Neural cell (in vitro differentiated cells): ENCODE data around the gene LMBRD1. TPM values are rescaled to one million over a fixed set of nuclear protein-coding genes. Genes with fewer than 3 reads are reported as not detected.

Source experiments
- H2AFZ ChIP-seq: fragments of 200-600, 300-800 bp; sonication (generic), shearing (Covaris generic); 2 replicates; pipeline ENCODE4 v1.6.0; 2014; ENCODE audit warnings: low read depth, mild to moderate bottlenecking, antibody characterized with exemption, low read length, moderate library complexity
- H3F3A ChIP-seq: fragments of 200-600 bp; shearing (Covaris generic); 2 replicates; pipeline ENCODE4 v1.6.1; 2016; ENCODE audit warnings: mild to moderate bottlenecking, moderate library complexity, mixed read lengths, antibody characterized with exemption, low read length; ENCODE audit not compliant: insufficient read depth, poor library complexity, severe bottlenecking
- H3K27ac ChIP-seq: fragments of 200-600, 300-800 bp; sonication (generic), shearing (Covaris generic); 2 replicates; pipeline ENCODE4 v1.5.1; 2014; ENCODE audit warnings: mild to moderate bottlenecking, low read length, moderate library complexity
- H3K27me3 ChIP-seq: fragments of 300-800, 200-600 bp; sonication (generic), shearing (Covaris generic); 2 replicates; pipeline ENCODE4 v1.6.0; 2014; ENCODE audit warnings: mild to moderate bottlenecking, low read depth, low read length, moderate library complexity; ENCODE audit not compliant: insufficient read depth
- H3K36me3 ChIP-seq: fragments of 300-800, 200-600 bp; sonication (generic), shearing (Covaris generic); 2 replicates; pipeline ENCODE4 v1.5.1; 2014; ENCODE audit warnings: mild to moderate bottlenecking, antibody characterized with exemption, low read length, moderate library complexity; ENCODE audit not compliant: insufficient read depth
- H3K4me2 ChIP-seq: fragments of 300-800, 200-600 bp; sonication (generic), shearing (Covaris generic); 2 replicates; pipeline ENCODE4 v1.6.0; 2014; ENCODE audit warnings: mild to moderate bottlenecking, low read length
- H3K4me3 ChIP-seq: fragments of 300-800, 200-600 bp; sonication (generic), shearing (Covaris generic); 2 replicates; pipeline ENCODE4 v1.5.1; 2014; ENCODE audit warnings: mild to moderate bottlenecking, low read length, moderate library complexity
- H3K79me2 ChIP-seq: fragments of 200-600 bp; shearing (Covaris generic); replicated peaks from 2 replicates; pipeline ENCODE4 v1.6.0; 2014; ENCODE audit warnings: mild to moderate bottlenecking, low read length, moderate library complexity; ENCODE audit not compliant: insufficient read depth
- H3K9ac ChIP-seq: fragments of 300-800, 200-600 bp; sonication (generic), shearing (Covaris generic); 2 replicates; pipeline ENCODE4 v1.6.1; 2016; ENCODE audit warnings: mild to moderate bottlenecking, low read length, mixed read lengths
- H3K9me2 ChIP-seq: fragments of 200-600 bp; shearing (Covaris generic); 2 replicates; pipeline ENCODE4 v1.6.1; 2016; ENCODE audit warnings: mild to moderate bottlenecking, low read length, mixed read lengths; ENCODE audit not compliant: insufficient read depth
- H3K9me3 ChIP-seq: fragments of 200-600, 300-800 bp; sonication (generic), shearing (Covaris generic); 2 replicates; pipeline ENCODE4 v1.6.1; 2016; ENCODE audit warnings: mild to moderate bottlenecking, mixed run types, low read length, moderate library complexity, mixed read lengths
- H4K20me1 ChIP-seq: fragments of 200-600 bp; shearing (Covaris generic); 2 replicates; pipeline ENCODE4 v1.6.1; 2016; ENCODE audit warnings: mild to moderate bottlenecking, mixed run types; ENCODE audit not compliant: insufficient read depth
- EP300 ChIP-seq: fragments of 450-650 bp; conservative IDR thresholded peaks from 2 replicates; pipeline ENCODE4 v1.6.1; 2014; ENCODE audit warnings: antibody characterized with exemption, mild to moderate bottlenecking, moderate library complexity; ENCODE audit not compliant: poor library complexity, severe bottlenecking
- EZH2 ChIP-seq: fragments of 200-600, 300-800 bp; shearing (Covaris generic), sonication (generic); IDR thresholded peaks from 2 replicates; pipeline ENCODE4 v1.6.1; 2014; ENCODE audit warnings: antibody characterized with exemption, low read length, borderline replicate concordance, mild to moderate bottlenecking; ENCODE audit not compliant: insufficient read depth, poor library complexity, severe bottlenecking
- MXI1 ChIP-seq: fragments of 450-650 bp; conservative IDR thresholded peaks from 2 replicates; pipeline ENCODE4 v1.6.1; 2014; ENCODE audit warnings: antibody characterized with exemption, mild to moderate bottlenecking; ENCODE audit not compliant: poor library complexity, severe bottlenecking
- POLR2AphosphoS5 ChIP-seq: IDR thresholded peaks from 2 replicates; pipeline ENCODE4 v1.6.1; 2012
- RAD21 ChIP-seq: fragments of 450-650 bp; conservative IDR thresholded peaks from 2 replicates; pipeline ENCODE4 v1.6.1; 2014; ENCODE audit warnings: antibody characterized with exemption, mild to moderate bottlenecking, moderate library complexity
- SMC3 ChIP-seq: fragments of 450-650 bp; conservative IDR thresholded peaks from 2 replicates; pipeline ENCODE4 v1.6.1; 2014; ENCODE audit warnings: antibody characterized with exemption, mild to moderate bottlenecking, moderate library complexity; ENCODE audit not compliant: poor library complexity
- TAF1 ChIP-seq: IDR thresholded peaks from 2 replicates; pipeline ENCODE4 v1.6.1; 2012; ENCODE audit warnings: low read depth
- polyA plus RNA-seq: library from polyadenylated mRNA; depleted of rRNA; stranded (reverse); fragments of >200 nt; gene quantifications from 2 replicates; pipeline ENCODE4 v1.2.3, GENCODE V29; 2014
- TF ChIP-seq, protein P1 (sequence below): IDR thresholded peaks from 2 replicates; pipeline ENCODE4 v1.6.1; 2012; ENCODE audit warnings: borderline replicate concordance
- TF ChIP-seq, protein P2 (sequence below): fragments of 450-650 bp; IDR thresholded peaks from 2 replicates; pipeline ENCODE4 v1.5.1; 2014; ENCODE audit warnings: antibody characterized with exemption, mild to moderate bottlenecking, moderate library complexity; ENCODE audit not compliant: poor library complexity, severe bottlenecking

The LMBRD1 gene
- polyA plus RNA-seq, 1 donor from 2014 or later: 84.2 TPM

DNA sequence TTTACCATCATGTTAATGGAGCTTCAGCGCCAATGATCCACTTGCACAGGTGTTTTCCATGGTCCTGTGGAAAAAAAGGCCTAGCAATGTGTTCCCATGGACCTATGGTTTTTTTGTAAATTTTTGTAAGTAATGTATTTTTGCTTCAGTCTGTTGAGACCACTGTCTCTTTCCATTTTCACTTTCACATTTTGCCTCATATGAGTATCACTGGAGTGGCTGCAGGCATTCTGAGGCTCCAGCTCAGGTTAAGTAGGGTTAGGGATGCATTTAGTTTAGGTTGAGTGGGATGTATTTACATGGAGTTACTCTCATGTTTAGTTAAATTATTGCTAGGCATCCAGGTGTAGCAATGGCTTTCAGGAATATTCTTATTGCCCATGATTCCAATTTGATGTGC is 19.2 kb upstream of the LMBRD1 start:
- Histone ChIP-seq H3K9me2 (no peaks in the 10 kb centered on the region), H3F3A (no peaks in the 10 kb centered on the region), H3K36me3 (no peaks in the 10 kb centered on the region), H3K27ac (no peak overlapping the region), H3K4me3 (no peak overlapping the region), H3K9ac (no peak overlapping the region), H3K9me3 (no peaks in the 10 kb centered on the region), H2AFZ (no peak overlapping the region), H3K79me2 (no peaks in the 10 kb centered on the region), H3K4me2 (no peak overlapping the region), H3K27me3 (no peaks in the 10 kb centered on the region), H4K20me1 (no peaks in the 10 kb centered on the region)
- TF ChIP-seq TAF1 (no peak), EZH2 (no peak), SMC3 (no peak), POLR2AphosphoS5 (no peak)
- TF ChIP-seq, protein P1, sequence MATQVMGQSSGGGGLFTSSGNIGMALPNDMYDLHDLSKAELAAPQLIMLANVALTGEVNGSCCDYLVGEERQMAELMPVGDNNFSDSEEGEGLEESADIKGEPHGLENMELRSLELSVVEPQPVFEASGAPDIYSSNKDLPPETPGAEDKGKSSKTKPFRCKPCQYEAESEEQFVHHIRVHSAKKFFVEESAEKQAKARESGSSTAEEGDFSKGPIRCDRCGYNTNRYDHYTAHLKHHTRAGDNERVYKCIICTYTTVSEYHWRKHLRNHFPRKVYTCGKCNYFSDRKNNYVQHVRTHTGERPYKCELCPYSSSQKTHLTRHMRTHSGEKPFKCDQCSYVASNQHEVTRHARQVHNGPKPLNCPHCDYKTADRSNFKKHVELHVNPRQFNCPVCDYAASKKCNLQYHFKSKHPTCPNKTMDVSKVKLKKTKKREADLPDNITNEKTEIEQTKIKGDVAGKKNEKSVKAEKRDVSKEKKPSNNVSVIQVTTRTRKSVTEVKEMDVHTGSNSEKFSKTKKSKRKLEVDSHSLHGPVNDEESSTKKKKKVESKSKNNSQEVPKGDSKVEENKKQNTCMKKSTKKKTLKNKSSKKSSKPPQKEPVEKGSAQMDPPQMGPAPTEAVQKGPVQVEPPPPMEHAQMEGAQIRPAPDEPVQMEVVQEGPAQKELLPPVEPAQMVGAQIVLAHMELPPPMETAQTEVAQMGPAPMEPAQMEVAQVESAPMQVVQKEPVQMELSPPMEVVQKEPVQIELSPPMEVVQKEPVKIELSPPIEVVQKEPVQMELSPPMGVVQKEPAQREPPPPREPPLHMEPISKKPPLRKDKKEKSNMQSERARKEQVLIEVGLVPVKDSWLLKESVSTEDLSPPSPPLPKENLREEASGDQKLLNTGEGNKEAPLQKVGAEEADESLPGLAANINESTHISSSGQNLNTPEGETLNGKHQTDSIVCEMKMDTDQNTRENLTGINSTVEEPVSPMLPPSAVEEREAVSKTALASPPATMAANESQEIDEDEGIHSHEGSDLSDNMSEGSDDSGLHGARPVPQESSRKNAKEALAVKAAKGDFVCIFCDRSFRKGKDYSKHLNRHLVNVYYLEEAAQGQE: no peak

DNA sequence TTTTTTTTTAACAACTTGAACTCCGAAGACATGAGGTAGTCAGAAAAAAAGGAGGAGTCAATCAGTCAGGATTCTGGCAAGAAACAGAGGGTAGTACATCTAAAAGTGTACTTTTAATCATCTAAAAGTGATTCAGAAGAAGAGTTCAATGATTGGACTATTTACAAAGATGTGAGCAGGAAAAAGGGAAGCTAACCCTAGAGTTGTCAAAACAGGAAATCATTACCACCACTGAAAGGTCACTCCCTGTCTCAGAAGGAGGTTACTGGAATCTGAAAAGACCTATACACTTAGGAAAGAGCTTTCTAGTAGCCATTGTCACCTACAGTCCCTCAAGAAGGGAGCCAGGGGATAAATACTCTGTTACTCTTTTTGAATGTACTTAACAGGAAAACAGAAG is 16.7 kb upstream of the LMBRD1 start:
- no peak overlapping the region for H3K9ac ChIP-seq
- H3K9me2 ChIP-seq: no peaks in the 10 kb centered on the region
- no peaks in the 10 kb centered on the region for H3K9me3 ChIP-seq
- no peak for TF ChIP-seq SMC3
- no peak for TF ChIP-seq MXI1
- no peak for TF ChIP-seq POLR2AphosphoS5
- TF ChIP-seq RAD21: no peak
- TF ChIP-seq, protein P1: no peak
- TF ChIP-seq EP300: no peak
- TF ChIP-seq EZH2: no peak
- TF ChIP-seq, protein P2, sequence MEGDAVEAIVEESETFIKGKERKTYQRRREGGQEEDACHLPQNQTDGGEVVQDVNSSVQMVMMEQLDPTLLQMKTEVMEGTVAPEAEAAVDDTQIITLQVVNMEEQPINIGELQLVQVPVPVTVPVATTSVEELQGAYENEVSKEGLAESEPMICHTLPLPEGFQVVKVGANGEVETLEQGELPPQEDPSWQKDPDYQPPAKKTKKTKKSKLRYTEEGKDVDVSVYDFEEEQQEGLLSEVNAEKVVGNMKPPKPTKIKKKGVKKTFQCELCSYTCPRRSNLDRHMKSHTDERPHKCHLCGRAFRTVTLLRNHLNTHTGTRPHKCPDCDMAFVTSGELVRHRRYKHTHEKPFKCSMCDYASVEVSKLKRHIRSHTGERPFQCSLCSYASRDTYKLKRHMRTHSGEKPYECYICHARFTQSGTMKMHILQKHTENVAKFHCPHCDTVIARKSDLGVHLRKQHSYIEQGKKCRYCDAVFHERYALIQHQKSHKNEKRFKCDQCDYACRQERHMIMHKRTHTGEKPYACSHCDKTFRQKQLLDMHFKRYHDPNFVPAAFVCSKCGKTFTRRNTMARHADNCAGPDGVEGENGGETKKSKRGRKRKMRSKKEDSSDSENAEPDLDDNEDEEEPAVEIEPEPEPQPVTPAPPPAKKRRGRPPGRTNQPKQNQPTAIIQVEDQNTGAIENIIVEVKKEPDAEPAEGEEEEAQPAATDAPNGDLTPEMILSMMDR: no peak
- TF ChIP-seq TAF1: no peak
- no peak overlapping the region for H3K4me3 ChIP-seq
- no peaks in the 10 kb centered on the region for H3F3A ChIP-seq
- H3K4me2 ChIP-seq: no peak overlapping the region
- H3K27ac ChIP-seq: no peak overlapping the region
- no peak overlapping the region for H2AFZ ChIP-seq
- no peaks in the 10 kb centered on the region for H3K27me3 ChIP-seq
- no peaks in the 10 kb centered on the region for H3K36me3 ChIP-seq
- no peaks in the 10 kb centered on the region for H4K20me1 ChIP-seq
- H3K79me2 ChIP-seq: no peaks in the 10 kb centered on the region
